ENCODE results near the gene CCDC88C. TPM values are rescaled to one million over a fixed set of nuclear protein-coding genes. Genes with fewer than 3 reads are reported as not detected.

The CCDC88C gene
- total RNA-seq, 2 experiments from 2014 or later, result 137 to 253 TPM

DNA sequence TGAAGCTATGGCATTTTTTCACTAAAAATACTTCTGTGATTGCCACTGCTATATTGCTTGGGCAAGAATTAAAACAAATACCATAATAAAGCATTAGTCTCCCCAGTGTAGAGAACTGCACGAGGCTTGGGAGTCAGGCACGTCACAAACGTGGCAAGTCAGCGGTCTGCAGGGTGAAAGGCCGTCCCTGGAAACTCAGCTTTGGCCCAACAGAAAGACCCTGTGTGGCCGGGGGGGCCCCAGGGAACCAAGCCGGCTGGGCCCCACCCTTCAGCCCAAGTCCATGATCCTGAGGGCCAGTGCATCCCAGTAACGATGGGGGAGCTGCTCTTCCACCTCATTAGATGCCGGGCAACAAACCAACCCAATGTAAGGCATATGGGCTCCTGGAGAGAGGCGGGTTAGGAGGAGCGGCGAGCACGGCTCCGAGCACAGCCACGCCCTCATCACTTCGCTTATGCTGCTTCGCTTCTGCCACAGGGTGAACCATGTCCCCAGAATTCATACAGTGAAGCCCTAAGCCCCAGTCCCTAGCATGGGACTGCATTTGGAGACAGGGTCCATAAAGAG is 122.3 kb downstream of the CCDC88C start:
- H3K36me3 ChIP-seq (ENCODE audit: insufficient read depth, low read length), result peaks cover 100% of the 10 kb centered on the region
- CTCF ChIA-PET (ENCODE audit: unreplicated experiment), result no interaction called here

GRCh38 chr14:91294153-91294552 is 123.5 kb downstream of the CCDC88C start:
- peaks cover 100% of the 10 kb centered on the region for H3K36me3 ChIP-seq (ENCODE audit: insufficient read depth, low read length)
- no TSS peak for BruUV-seq (replicated peaks)
- H3K4me3 ChIP-seq (ENCODE audit: low read depth, low read length, poor library complexity, severe bottlenecking), result no peak overlapping the region
- no peaks in the 10 kb centered on the region for H3K79me2 ChIP-seq (ENCODE audit: insufficient read depth, low read depth, low read length)
- TF ChIP-seq EZH2phosphoT487 (IDR thresholded peaks at IDR 0.05; ENCODE audit: borderline replicate concordance, low read depth, low read length), result no peak
- TF ChIP-seq CTCF (conservative IDR thresholded peaks at IDR 0.05; ENCODE audit: low read length), result no peak
- DNase-seq (ENCODE audit: low spot score), result no peak
- H3K4me2 ChIP-seq (ENCODE audit: low read length), result no peak overlapping the region
- H3K9me3 ChIP-seq (ENCODE audit: low read length), result no peaks in the 10 kb centered on the region
- H3K9me2 ChIP-seq (ENCODE audit: insufficient read depth, low read length), result no peaks in the 10 kb centered on the region
- no peak overlapping the region for H2AFZ ChIP-seq (ENCODE audit: low read length)
- H3K4me1 ChIP-seq (ENCODE audit: insufficient read depth, low read length, poor library complexity, severe bottlenecking), result no peaks in the 10 kb centered on the region
- H4K20me1 ChIP-seq (ENCODE audit: insufficient read depth, low read length), result no peaks in the 10 kb centered on the region
- ChIA-PET POLR2A (interaction anchor here (1.1 kb wide), 1 partner anchor 121 kb away, joined by 3 read pairs; no protein-coding TSS in a partner anchor), CTCF (ENCODE audit: unreplicated experiment) (no interaction called here)
- H3K27ac ChIP-seq (ENCODE audit: low read depth, low read length, poor library complexity, severe bottlenecking), result no peak overlapping the region
- intact Hi-C loops (cut with micrococcal nuclease; ENCODE audit: unreplicated experiment), result no loop called here

More for the DNA sequence above, 122.3 kb downstream of the CCDC88C start:
- TF ChIP-seq CTCF (conservative IDR thresholded peaks at IDR 0.05; ENCODE audit: low read length) (no peak), EZH2phosphoT487 (IDR thresholded peaks at IDR 0.05; ENCODE audit: borderline replicate concordance, low read depth, low read length) (no peak)
- no peaks in the 10 kb centered on the region for H3K9me2 ChIP-seq (ENCODE audit: insufficient read depth, low read length)
- H3K79me2 ChIP-seq (ENCODE audit: insufficient read depth, low read depth, low read length), result no peaks in the 10 kb centered on the region
- no TSS peak for BruUV-seq (replicated peaks)
- no peak overlapping the region for H2AFZ ChIP-seq (ENCODE audit: low read length)
- POLR2A ChIA-PET, result no interaction called here
- H3K27ac ChIP-seq (ENCODE audit: low read depth, low read length, poor library complexity, severe bottlenecking), result no peak overlapping the region
- no peaks in the 10 kb centered on the region for H3K4me1 ChIP-seq (ENCODE audit: insufficient read depth, low read length, poor library complexity, severe bottlenecking)
- no peaks in the 10 kb centered on the region for H4K20me1 ChIP-seq (ENCODE audit: insufficient read depth, low read length)
- H3K4me2 ChIP-seq (ENCODE audit: low read length), result no peak overlapping the region
- no peak for DNase-seq (ENCODE audit: low spot score)
- H3K9me3 ChIP-seq (ENCODE audit: low read length), result no peaks in the 10 kb centered on the region
- H3K4me3 ChIP-seq (ENCODE audit: low read depth, low read length, poor library complexity, severe bottlenecking), result no peak overlapping the region
- intact Hi-C loops (cut with micrococcal nuclease; ENCODE audit: unreplicated experiment), result no loop called here

DNA sequence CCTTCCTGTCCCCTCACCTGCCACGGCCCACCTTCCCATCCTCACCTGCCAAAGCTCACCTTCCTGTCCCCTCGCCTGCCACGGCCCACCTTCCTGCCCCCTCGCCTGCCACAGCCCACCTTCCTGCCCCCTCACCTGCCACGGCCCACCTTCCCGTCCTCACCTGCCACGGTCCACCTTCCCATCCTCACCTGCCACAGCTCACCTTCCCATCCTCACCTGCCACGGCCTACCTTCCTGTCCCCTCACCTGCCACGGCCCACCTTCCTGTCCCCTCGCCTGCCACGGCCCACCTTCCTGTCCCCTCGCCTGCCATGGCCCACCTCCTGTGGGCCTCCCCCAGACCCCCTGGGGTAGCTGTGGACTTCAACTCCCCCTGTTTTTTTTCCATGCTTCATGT is 124.3 kb downstream of the CCDC88C start:
- H3K79me2 ChIP-seq (ENCODE audit: insufficient read depth, low read depth, low read length), result no peaks in the 10 kb centered on the region
- no peak overlapping the region for H3K27ac ChIP-seq (ENCODE audit: low read depth, low read length, poor library complexity, severe bottlenecking)
- H2AFZ ChIP-seq (ENCODE audit: low read length), result no peak overlapping the region
- CTCF ChIA-PET (ENCODE audit: unreplicated experiment), result interaction anchor here (0.6 kb wide), 1 partner anchor 316 kb away, joined by 3 read pairs; no protein-coding TSS in a partner anchor
- no peak overlapping the region for H3K4me3 ChIP-seq (ENCODE audit: low read depth, low read length, poor library complexity, severe bottlenecking)
- no peaks in the 10 kb centered on the region for H3K4me1 ChIP-seq (ENCODE audit: insufficient read depth, low read length, poor library complexity, severe bottlenecking)
- POLR2A ChIA-PET, result interaction anchor here (0.6 to 1.1 kb wide), 2 partner anchors 43 to 120 kb away, joined by 3 read pairs; no protein-coding TSS in a partner anchor
- no peaks in the 10 kb centered on the region for H3K9me3 ChIP-seq (ENCODE audit: low read length)
- H3K36me3 ChIP-seq (ENCODE audit: insufficient read depth, low read length), result peaks cover 98% of the 10 kb centered on the region
- intact Hi-C loops (cut with micrococcal nuclease; ENCODE audit: unreplicated experiment), result no loop called here
- H3K4me2 ChIP-seq (ENCODE audit: low read length), result no peak overlapping the region
- TF ChIP-seq CTCF (conservative IDR thresholded peaks at IDR 0.05; ENCODE audit: low read length), result no peak
- no peaks in the 10 kb centered on the region for H4K20me1 ChIP-seq (ENCODE audit: insufficient read depth, low read length)
- no peaks in the 10 kb centered on the region for H3K9me2 ChIP-seq (ENCODE audit: insufficient read depth, low read length)
- BruUV-seq (replicated peaks), result no TSS peak
- DNase-seq (ENCODE audit: low spot score), result no peak

Data from OCI-LY7 (cell line).